ENCODE results near the gene CYYR1.
"Not testable (repeated sequence)": the region's sequence is repeated elsewhere in the genome, so short reads cannot be mapped to it uniquely, and the experiment has no call there.

Gene CYYR1

DNA sequence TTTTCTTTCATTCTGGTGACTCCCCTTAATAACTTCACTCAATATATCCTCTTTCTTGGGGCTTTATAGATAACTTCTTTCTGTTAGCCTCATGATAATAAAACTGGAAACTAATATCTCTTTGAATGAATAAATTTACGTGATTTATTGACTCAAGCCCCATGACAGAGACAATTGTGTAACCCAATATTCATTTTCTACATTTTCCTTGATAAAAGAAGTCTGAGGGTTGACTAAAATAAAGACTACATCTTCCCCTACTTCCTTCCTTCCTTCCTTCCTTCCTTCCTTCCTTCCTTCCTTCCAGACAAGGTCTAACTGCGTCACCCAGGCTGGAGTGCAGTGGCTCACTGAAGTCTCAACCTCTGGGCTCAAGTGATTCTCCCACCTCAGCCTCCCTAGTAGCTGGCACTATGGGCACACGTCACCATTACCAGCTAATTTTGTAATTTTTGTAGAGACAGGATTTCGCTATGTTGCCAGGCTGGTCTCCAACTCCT lies 85.1 kb downstream of the CYYR1 start:
- no peak for DNase-seq

DNA sequence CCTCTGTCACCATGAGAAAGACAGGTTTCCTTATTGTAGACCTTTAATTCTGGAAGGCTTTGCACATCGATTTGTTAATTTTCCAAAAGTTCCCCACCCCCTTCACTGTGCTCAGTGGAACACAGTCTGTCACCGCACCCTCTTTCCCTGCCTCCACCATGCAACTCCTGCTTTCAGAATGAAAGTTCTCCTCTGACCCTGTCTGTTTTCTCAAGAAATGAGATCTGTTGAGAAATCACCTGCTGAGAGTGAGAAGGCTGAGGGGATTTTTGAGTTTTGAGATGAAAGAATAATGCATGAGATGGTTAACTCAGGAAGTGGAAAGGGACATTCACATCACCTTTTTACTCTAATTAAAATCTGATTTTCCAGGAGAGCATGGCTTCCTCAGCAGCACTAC lies 99.6 kb downstream of the CYYR1 start:
- DNase-seq: no peak

DNA sequence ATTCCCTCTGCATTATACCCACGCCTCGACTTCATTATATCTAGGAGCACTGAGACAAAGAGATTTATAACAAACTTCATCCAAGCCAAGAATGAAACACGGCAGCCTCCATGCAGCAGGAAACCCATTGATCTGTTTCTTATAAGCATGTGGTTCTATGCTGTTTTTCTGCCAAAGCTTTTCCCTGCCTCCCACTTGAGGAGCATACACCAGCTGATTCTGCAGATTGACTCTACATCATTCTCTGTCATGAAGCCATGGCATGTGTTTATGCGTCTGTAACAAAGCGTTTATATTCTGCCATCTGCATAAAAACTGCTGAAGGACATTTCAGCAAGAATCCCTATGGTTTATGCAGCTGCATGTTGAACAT lies 102.0 kb downstream of the CYYR1 start:
- DNase-seq: no peak

DNA sequence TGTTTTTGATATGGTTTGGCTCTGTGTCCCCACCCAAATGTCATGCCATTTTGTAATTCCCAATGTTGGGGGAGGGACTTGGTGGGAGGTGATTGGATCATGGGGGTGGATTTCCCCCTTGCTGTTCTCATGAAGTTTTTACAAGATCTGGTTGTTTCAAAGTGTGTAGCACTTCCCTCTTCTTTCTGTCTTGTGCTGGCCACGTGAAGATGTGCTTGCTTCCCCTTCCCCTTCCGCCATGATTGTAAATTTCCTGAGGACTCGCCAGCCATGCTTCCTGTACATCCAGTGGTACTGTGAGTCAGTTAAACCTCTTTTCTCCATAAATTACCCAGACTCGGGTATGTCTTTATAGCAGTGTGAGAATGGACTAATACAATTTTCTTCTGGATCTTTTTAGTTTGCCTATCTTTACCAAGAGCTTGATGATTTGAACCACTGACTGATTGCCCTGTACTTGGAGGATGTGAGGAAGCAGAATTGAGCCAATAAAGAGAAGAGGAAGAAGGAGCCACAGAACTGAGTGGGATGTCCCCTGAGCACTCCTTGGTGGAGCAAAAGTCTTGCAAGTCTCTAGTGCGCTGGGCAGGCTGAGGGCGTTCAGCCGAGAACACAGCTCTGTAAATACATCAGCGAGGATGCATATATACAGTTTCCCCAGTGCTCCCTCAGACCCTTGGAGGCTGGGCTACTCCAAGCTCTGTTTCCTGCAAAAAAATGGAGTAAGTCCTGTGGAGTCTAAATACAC lies 102.6 kb downstream of the CYYR1 start:
- peak; percentile 21 to 58 (median 52) for DNase-seq

DNA sequence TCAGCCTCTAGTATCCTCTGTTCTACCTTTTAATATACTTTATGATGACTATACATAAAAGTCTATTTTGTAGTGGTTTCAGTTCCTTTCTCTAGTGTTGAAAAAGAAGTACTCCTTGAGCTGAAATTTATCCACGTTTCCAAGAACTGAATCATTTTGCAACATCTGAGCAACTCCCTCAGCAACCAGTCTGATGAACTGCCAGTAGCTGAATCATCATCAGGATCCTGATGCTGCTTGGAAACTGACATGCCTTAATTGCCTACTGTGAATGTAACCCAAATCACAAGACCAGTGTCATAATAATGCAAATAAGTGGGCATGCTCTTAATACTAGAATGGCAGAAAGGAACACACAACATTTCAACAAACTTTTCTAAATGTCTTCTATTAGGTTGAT lies 103.3 kb downstream of the CYYR1 start:
- DNase-seq: peak; percentile 54 to 86 (median 78)

DNA sequence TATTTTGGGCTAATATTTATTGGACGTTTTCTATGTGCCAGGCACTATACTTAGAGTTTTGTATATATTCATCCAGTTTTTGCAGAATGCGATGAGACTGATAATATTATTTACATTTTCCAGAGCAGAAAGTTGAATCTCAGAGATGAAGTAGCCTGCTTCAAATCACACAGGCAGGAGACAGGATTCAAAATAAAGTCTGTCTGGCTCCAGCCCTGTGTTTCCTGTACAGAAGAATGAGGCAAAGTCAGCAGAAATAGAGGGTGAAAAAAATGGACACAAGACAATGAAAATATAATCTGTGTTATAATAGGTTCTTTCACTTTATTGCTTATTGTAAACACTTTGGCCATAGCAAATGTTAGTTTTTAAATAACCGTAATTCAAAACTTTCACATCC lies 107.2 kb downstream of the CYYR1 start:
- DNase-seq: no peak

DNA sequence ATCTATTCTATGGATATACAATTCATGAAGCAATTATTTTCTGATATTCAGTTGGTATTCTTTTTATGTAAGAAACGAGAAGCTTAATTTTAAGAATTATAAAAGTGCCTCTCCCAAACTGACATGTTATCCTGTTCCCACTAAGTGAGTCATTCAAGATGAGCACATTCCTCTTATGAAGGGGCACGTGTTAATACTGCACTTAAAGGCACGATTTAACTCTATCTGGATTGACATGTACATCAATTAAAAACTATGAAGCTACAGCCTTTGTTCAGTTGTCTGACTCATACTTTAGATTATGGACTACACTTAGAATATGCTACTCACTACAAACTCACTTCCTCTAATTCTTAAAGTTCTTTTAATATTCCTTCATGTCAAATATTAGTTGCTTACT lies 111.6 kb downstream of the CYYR1 start:
- DNase-seq: peak in 1 of 3 donors; percentile 3

DNA sequence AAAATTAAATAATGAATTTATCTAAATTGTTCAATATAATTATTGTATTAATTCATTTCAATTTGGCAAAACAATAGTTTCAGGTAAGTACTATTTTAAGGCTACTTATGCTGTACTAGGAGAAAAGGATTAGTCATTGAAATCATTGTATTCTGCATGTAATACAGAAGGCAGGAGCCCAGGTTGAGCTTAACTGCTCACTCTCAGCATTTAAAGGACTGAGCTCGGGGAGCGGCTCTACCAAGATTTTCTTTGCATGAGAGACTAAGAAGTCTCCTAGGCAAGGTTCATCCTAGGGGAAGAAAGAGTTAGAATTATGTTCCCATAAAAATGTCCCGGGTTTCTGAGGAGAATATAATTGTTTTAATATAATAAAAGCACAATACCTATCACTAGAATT lies 112.5 kb downstream of the CYYR1 start:
- DNase-seq: no peak

DNA sequence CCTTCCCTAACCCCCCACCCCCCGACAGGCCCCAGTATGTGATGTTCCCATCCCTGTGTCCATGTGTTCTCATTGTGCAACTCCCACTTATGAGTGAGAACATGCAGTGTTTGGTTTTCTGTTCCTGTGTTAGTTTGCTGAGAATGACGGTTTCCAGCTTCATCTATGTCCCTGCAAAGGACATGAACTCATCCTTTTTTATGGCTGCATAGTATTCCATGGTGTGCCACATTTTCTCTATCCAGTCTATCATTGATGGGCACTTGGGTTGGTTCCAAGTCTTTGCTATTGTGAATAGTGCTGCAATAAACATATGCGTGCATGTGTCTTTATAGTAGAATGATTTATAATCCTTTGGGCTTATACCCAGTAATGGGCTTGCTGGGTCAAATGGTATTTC lies 114.2 kb downstream of the CYYR1 start:
- not testable (repeated sequence) for DNase-seq

DNA sequence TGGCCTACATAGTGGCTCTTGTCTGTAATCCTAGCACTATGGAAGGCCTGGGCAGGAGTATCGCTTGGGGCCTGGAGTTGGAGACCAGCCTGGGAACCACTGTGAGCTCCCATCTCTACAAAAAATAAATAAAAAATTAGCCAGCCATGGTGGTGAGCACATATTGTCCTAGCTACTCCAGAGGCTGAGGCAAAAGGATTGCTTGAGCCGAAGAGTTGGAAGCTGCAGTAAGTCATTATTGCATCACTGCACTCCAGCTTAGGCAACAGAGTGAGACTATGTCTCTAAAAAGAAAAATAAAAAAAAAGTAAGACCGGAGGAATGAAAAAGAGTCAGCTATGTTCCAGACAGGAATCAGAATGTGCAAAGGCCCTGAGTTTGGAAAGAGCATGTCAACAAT lies 115.3 kb downstream of the CYYR1 start:
- DNase-seq: no peak

DNA sequence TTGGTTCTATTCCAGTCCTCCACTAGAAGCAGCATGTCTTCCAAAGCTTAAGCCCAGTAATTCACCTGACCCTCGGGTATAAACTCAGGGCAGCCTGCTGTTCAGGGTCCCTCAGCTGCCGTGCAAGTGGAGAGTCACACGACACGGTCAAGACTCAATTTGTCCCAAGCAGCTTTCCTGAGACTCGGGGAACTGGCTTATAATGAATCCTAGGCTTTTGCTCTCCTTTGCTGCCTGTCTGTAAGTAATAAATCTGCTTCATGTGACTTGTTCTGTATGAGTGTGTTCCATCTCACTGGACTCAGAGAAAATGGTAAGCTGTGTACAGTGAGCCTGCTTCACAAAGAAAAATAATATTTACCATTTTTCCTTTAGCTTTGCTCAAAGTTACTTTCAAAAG lies 119.8 kb downstream of the CYYR1 start:
- no peak for DNase-seq

DNA sequence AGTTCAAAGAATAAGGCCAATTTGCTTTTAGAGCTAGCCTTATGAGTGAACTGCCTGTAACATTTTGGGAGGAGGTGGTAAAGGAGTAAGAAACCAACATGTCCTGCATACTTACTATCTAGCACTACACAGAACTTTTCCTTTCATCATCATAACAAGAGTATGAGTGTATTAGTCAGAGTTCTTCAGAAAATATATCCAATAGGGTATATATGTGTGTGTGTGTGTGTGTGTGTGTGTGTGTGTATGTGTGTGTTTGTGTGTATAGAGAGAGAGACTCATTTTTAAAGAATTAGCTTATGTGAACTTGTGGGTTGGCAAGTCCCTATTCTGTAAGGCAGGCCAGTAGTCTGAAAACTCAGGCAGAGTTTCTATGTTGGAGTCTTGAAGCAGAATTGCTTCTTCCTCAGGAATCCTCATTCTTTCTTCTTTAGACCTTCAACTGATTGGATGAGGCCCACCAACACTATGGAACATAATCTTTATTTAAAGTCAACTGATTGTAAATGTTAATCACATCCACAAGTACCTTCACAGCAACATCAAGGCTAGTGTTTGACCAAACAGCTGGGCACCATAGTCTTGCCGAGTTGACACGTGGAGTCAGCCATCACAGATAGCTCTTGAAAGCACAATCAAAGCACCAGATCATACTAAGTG lies 121.9 kb downstream of the CYYR1 start:
- no peak for DNase-seq

DNA sequence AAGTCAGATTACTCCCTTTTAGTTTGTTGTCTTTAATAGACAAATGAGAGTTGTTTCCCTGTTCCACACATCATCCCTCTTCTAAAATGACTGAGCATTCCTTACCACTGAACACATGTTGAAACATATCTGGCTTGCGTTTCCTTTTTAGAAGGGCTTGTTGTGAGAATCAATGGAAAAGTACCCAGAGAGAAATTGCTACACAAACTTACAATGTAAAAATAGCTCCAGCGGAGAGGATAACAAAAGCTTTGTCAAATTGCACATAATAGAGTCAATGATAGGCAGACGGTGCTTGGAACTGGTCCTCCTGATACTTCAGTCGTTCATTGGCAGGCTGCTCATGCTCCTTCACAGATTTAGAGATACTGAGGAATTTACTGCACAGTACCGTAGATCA lies 123.9 kb downstream of the CYYR1 start:
- no peak for DNase-seq

DNA sequence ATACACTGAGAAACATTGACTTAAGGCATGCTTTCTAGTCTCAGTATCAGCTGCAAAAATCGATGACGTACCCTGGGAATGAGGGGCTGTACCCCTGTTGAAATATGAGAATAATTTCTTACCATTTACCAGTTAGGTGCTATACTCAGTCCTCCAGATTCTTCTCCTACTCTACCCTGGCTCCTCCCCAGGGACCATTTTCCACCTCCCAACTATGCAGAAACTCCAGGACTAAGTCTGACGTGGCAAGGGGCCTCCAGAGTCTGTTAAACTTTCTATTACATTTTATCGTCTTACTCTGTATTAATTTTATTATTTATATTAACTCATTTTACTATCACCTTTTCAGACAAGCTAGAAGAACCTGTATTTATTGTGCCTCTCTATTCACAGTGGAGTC lies 124.3 kb downstream of the CYYR1 start:
- no peak for DNase-seq

DNA sequence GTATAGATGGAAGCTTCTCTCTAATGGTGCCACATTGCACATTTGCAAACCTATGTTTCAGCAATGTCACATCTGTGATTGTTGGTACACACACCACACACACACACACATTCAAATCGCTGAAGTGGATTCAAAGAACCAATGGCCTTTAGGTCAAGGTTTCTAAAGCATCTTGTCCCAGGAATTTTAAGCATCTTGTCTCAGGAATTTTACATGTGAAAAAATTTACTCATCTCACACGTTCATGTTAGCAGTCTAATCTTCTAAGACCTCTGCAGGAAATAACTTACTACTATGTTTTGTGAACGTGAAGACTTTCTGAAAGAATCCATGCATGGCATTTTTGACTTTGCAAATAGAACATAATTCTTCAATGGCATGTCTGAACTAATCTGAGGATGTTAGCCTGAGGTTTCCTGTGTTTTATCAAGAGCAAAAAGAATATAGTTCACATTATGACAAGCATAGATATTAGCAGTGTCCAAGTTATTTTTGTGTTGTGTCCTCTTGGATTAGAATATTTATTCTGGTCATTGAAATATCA lies 125.1 kb downstream of the CYYR1 start:
- DNase-seq: no peak

DNA sequence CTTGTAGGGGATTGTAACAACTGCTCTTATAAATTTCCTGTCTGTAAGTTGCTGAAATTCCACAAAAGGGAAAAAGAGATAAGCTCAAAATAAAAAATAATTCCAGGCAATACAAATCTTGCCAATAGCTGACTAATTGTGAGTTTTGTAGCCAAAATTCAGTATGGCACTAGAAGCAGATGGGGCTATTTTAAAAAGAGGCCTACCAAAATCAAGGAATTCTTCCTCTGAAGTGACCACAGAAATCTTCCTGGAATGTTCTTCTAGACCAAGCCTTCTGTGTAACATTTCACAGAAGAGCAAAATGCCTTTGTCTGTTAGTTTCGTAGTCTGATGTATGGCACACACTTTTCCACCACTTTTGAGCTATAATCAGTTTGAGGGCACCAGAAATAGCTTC lies 127.6 kb downstream of the CYYR1 start:
- no peak for DNase-seq

DNA sequence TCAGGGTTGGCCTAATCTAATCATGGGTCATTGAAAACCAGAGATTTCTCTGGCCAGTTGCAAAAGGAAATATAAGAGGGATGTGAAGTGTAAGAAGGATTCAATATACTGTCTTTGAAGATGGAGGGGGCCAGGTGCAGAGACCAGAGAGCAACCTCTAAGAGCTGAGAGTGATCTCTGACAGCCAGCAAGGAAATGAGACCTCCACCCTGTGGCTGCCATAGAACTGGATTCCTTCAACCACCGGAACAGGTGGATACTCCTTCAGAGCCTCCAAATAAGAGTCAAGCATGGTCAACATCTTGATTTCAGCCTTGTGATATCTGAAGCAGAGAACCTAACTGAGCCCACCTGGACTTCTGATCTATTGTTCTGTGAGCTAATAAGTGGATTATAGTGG lies 128.4 kb downstream of the CYYR1 start:
- DNase-seq: no peak

DNA sequence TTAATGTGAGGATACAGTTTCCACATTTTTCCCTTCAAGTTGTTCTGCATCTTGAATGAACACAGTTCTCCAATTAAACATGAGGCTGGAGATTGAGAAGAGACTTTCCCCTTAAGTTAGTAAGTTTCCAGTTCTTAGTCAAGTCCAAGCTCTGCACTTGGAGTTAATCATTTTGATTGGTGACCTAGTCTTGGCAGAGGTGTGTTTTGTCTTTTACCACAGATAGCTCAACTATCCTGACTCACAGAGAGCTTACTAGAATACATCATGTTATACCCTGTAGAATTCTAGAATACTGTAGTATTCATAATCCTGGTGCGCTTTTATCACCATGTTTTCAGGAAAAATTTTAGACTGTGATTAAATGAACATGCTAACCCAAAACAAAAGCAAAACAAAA lies 129.2 kb downstream of the CYYR1 start:
- no peak for DNase-seq

DNA sequence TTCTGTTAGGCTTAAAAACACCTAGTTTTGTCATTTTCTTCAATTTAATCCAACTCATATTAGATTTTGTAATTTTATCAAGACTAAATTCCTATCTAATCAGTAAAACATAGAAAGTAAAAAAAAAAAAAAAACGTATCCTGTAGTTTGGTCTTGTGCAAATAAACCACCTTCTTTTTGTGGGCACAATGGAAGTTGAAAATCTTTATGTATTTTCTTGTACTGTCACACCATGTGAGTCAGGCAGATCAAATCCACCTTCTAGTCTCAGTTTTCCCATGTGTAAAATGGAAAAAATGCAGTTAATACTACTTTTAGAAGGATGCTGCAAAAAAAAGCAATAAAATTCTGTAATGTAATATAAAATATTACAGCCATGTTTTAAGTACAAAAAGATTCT lies 129.8 kb downstream of the CYYR1 start:
- DNase-seq: no peak

DNA sequence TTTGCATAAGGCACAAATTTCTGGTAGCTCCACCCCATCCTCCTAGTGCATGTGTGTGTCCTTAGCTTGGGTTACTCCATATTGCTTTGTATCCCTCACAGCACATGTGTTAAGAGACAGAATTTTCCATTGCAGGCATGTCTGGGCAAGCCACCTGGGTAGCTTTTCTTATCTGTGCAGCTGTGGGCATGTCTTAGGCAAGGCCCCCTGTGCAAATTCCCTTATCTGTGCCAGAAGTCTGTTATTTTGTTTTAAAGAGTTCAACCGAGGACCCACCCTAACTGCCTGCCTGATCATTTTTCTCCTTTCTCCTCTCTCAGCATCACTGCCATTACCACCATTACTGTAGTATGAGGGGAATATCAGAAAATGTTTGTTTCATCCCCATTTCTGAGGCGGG lies 131.9 kb downstream of the CYYR1 start:
- DNase-seq: no peak

DNA sequence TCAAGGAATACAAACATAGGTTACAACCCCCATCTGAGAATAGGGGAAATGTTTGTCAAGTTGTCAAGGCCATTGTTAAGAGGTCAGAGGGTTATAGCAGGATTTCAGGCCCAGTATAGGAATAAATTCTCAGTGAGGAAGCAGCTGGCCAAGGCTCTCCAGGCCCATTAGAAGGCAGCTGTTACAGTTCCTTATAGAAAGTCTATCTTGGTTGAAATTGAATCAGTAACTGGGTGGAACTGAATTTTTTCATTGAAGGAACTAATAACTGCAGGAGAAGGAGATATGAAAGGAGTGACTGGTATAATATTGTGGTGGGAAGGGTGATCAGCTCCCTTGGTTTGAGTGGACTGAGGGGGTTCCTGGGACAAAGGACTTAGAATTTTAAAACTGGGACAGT lies 134.1 kb downstream of the CYYR1 start:
- no peak for DNase-seq

DNA sequence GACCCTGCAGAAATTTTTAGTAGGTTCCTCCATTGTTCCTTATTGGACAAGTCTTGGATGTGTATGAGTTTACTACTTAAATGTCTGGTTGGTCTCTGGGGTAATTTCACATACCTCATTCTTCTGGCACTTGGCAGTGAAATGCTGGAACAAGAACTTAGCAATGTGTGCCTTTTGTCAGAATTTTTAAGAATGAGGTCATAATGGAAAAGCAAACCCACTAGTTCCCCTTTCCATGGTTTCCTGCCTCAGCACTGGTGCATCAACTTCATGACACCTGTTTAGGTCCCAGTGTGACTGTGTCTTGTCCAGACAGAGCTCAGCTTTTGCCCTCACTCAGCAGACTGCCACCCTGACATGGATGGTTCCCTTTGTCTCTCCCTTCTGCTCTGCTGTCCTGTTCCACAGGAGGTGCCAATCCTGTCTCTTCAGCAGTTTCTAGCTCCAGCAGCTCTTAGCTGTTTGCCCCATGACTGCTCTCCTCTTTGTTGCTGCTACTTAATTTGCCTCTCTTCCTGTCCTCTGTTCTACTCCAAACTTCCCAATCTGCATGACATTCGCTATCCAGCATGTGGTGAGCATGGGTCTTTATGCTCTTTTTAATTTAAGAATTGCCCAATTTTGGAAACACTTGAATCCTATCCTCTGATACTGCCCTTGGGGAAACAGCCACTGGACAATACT lies 135.6 kb downstream of the CYYR1 start:
- peak; percentile 5 to 51 (median 36) for DNase-seq

DNA sequence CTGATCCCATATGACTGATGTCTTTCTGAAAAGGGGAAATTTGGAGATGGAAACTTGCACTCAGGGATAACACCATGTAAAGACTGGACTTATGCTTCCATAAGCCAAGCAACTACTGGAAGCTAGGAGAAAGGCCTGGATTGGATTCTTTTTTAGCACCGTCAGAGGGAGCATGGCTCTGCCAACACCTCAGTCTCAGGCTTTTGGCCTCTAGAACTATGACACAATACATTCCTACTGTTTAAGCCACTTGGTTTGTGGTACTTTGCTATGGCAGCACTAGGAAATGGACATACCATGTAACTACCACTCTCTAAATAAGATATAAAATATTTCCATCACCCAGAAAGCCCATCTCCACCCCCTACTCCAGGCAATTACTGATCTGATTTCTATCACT lies 139.7 kb downstream of the CYYR1 start:
- DNase-seq: no peak

DNA sequence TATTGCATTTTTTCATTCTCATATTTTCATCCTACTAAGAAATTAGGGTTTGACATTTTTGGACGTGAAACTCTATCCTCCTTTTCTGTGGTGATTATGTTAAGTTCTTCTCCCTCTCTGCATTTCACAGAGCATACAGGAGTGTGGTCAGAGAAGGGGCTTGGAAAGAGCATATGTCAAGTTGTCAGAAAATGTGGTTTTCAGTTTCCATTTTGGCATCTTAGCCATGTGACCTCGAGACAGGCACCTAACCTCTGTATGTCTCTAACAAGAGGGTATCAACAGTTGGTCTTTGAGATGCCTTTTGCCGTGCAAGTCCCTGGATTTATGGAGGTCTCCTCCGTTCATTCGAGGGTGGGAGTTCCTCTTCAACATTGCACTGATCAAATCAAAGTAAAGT lies 140.7 kb downstream of the CYYR1 start:
- DNase-seq: no peak
